GM19025 (cell line): ENCODE results near the gene PTPRG.

Experiments
- ATAC-seq: cut with Tn5 transposase; IDR thresholded peaks from one replicate; pipeline ENCODE4 v1.9.1; 2021; ENCODE audit warnings: mild to moderate bottlenecking, low read depth, moderate library complexity; ENCODE audit not compliant: unreplicated experiment

The PTPRG gene

GRCh38 chr3:61933798-61934504 lies 372.6 kb downstream of the PTPRG start:
- ATAC-seq: no peak

GRCh38 chr3:61934505-61934871 lies 373.1 kb downstream of the PTPRG start:
- no peak for ATAC-seq

- ATAC-seq: no peak
Measured at GRCh38 chr3:61935814-61936213, 374.4 kb downstream of the PTPRG start.

DNA sequence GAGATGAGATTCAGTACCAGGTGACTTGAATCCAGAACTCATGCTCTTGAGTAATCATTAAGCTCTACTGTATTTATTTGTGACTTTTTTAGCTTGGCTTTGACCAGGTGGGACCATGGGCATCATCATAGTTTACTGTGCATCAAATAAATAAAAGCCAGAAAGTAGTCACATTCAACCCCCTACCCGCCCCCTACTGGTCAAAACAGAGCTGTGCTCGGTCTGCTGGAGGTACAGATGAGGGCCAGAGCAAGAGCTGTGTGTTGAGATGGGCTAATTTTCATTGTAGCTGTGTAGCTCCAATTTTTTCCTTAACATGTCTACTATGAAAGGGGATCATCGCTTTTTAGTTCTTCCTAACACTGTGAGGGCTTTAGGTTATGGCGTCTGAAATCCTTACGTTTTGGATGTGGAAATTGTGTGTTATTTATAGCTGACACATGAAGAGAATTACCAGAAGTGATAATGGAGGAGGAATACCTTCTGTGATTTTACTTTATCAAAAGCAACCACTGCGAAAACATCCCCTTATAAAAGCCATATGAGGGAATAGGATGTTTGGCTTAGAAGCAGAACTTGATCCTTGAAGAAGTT lies 375.1 kb downstream of the PTPRG start:
- no peak for ATAC-seq

DNA sequence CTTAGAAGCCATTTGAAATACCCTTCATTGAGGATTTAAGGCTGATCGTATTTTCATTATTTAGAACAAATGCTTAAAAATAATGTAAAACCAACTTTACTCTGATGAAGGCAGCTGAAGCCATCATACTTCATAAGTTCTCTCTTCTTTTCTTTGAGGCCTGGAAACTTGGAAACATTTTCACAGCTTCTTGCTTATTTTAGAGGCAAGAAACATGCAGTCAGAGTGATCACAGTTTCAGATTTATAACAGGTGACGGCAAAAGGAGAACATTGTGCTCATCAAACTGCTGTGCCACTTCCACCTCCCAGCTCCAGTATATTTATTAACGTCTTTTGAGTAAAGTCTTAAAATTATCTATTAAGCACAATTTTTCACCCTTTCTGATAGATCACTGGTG lies 376.1 kb downstream of the PTPRG start:
- no peak for ATAC-seq

- ATAC-seq: no peak
Measured at GRCh38 chr3:61938878-61939549, 377.6 kb downstream of the PTPRG start.

GRCh38 chr3:61940236-61940635 lies 378.9 kb downstream of the PTPRG start:
- ATAC-seq: no peak

DNA sequence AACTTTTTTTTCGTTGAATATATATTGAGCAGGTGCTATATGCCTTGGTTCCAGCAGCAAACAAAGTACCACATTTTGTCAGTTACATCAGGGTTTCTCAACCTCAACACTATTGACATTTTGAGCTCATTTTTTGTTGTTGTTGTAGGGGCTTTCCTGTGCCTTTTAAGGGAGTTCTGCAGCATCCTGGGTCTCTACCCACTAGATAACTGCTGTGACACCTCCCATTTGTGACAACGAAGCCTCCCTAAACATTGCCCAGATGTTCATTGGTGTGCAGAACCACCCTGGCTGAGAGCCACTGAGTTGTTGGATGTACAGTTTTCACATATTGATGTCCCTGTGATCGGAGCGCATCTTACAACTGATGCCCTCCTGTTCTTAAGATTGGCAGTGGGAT lies 382.6 kb downstream of the PTPRG start:
- no peak for ATAC-seq

- no peak for ATAC-seq
Measured at GRCh38 chr3:61944726-61945125, 383.4 kb downstream of the PTPRG start.

DNA sequence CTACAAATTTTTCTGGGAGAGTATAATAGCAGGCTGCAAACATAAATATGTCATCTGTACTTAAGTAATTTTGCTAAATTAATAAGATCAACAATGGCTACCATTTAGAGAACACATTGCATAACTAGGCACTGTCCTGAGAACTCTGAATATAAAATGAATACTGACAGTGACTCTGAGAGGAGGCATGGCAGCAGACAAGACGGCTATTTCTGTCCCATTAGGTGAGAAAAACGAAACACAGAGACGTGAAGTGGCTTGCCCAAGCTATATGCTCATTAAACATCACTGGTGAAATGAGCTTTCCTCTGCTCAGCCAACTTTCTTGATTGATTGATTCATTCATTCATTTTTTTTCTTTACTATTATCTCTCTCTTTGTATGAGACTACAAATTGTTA lies 384.3 kb downstream of the PTPRG start:
- ATAC-seq: no peak

DNA sequence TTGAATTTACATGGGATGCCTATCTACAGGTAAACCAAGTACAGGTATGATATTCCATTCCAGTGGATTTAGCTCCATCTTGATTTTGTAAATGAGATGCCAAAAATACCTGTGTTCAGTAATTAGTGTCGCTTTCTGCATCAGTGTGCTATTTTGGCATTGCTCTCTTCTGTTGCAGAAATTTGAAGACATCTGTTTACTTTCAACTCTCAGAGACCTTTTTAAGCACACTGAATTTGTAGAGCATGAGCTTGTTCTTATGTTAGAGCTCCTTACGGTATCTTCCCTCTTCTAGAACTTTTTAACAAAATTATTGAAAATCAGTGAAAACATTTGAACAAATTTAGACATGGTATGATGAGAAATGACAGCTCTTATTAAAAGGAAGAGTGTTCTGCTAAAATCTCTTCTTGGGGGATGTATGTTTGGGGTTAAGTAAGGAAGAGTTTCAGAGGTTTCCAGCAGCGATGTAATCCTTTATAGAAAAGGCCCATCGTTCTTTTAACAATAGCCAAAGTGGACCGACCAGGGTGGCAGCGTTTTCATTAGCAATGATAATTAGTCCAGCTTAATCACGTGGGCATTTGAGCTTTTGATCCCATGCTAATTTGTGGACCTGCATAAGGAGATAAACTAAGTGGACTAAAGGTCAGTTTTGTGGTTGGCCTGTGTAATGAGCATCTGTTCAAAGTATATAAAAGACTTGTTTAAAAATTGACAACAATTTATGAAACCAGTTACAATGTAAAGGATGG lies 385.4 kb downstream of the PTPRG start:
- ATAC-seq: no peak

GRCh38 chr3:61947456-61947855 lies 386.1 kb downstream of the PTPRG start:
- ATAC-seq: no peak

DNA sequence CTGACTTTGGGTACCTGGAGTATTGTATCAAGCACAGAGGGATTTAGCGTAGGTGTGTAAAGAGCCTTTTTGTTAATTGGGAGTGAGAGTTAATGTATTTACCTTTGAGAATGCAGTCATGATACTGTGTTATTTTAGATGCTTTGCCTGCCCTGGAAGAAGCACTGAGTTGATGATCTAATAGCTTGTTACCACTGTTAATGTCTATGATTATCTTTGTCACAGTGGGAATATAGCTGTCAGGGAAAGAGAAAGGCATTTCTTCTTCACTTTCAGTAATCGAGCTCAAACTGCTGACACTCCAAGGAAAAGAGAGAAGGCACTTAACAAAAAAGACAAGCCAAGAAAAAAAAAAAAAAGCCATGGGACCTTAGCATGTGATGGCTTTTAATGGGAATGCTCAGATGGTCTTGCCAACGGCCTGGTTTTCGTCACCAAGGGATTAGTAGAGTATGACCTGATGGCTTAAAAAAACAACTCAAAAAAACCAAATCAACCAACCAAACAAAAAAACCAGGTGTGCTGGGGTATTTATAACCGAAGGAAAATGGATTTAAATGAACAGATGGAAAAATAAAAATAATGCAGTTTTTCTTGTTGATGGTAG lies 387.4 kb downstream of the PTPRG start:
- no peak for ATAC-seq

GRCh38 chr3:61954097-61954540 lies 392.7 kb downstream of the PTPRG start:
- ATAC-seq: no peak

DNA sequence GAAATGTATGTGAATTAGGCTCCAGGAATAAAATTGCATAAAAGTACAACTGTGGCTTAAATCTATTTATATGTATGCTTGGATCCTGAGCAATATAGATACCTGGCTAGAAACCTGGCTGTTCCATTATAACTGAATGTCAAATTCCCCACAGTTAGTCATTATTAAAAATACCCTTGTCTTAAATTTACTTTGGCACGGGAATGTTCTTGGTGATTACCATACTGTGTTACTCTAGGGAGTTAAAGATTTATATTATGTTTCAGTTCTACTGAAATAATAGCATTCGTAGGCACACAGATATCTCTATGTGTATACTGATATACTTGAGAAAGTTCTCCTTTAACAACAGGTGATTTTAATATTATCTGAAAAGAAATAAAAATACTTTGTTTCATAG lies 394.1 kb downstream of the PTPRG start:
- ATAC-seq: no peak

DNA sequence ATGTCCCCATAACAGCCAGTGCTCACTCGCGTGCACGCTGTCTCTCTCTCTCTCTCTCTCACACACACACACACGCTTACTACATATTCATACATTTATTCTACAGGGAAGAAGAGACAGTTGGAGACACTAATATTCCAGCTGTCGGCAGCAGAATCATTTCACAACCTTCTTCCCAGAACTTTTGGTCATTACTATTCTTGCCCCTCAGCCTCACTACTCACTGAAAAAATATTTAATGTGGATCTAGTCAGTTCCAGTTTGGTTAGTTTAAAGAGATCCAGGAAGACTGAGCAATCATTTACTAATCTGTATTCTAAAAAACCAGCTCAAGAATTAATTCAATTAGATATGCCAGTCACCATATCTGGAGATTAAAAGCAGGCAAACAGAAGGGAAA lies 394.9 kb downstream of the PTPRG start:
- ATAC-seq: no peak

DNA sequence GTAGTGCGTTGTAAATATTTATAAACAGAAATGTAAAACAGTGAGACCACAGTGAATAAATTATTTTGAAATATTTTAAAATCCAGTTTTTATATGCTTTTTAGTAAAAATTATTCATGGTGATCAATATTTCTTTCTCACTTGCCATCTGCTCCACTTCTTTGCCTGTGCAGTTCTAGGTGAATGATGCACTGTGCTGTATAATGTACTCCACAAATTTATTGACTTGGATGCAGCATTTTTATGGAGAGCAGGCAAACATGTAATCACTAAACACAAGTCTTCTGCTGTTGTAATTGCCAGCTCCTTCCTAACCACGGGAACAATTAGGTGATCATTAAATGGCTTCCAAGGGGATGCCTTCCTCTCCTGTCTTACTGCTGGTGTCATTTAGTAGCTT lies 395.9 kb downstream of the PTPRG start:
- no peak for ATAC-seq

DNA sequence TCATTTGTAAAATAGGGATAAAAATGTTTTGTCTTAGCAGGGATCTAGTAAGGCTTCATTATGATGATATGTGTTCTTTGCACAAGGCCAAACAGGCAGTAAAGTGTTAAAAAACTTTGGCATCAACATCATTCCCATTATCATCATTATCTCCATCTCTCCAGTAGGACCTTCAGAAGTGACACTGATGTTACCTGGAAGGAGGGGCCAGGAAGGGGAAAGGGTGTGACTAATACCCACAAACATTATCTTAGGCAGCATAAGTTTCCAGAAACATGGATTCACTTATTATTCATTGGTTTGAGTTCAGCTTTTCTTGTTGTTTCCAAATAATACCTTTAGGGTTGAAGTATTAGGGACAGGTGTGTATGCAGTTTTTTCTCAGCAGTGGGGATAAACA lies 399.6 kb downstream of the PTPRG start:
- ATAC-seq: no peak

GRCh38 chr3:61961900-61962299 lies 400.5 kb downstream of the PTPRG start:
- no peak for ATAC-seq

GRCh38 chr3:61964566-61964965 lies 403.2 kb downstream of the PTPRG start:
- ATAC-seq: no peak

DNA sequence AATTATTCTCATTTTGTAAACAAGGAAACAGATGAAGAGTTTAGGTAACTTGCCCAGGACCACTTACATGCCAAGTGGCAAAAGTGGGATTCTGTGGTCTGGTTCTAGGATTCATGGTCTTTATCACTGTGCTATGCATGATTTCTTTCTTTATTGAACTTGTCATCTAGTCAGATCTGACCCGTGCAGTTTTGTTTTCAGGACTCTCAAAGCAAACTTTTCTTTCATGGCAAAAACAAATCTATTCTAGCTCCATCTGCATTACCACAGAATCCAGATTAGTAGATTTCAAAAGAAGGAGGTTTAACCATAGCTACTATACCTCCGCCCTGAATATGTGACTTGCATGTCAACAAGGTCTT lies 404.4 kb downstream of the PTPRG start:
- no peak for ATAC-seq
